Measurements from ENCODE around the gene WWOX.

DNA sequence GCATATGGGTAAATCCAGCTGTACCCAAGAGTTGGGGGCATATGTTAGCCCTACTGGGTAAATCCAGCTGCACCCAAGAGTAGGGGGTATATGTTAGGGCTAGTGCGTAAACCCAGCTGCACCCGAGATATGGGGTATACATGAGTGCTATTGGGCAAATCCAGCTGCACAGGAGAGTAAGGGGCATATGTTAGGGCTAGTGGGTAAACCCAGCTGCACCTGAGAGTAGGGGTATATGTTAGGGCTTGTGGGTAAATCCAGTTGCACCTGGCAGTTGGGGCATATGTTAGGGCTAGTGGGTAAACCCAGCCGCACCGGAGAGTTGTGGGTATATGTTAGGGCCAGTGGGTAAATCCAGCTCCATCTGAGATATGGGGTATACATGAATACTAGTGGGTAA lies 80.9 kb downstream of the WWOX start:
- TF ChIP-seq, protein P1, sequence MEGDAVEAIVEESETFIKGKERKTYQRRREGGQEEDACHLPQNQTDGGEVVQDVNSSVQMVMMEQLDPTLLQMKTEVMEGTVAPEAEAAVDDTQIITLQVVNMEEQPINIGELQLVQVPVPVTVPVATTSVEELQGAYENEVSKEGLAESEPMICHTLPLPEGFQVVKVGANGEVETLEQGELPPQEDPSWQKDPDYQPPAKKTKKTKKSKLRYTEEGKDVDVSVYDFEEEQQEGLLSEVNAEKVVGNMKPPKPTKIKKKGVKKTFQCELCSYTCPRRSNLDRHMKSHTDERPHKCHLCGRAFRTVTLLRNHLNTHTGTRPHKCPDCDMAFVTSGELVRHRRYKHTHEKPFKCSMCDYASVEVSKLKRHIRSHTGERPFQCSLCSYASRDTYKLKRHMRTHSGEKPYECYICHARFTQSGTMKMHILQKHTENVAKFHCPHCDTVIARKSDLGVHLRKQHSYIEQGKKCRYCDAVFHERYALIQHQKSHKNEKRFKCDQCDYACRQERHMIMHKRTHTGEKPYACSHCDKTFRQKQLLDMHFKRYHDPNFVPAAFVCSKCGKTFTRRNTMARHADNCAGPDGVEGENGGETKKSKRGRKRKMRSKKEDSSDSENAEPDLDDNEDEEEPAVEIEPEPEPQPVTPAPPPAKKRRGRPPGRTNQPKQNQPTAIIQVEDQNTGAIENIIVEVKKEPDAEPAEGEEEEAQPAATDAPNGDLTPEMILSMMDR (IDR thresholded peaks at IDR 0.05; ENCODE audit: low read length) = no peak
- no peak for TF ChIP-seq EZH2phosphoT487 (IDR thresholded peaks at IDR 0.05; ENCODE audit: low read length)

Measured in MM.1S (cell line).